GM21515 (cell line): ENCODE results near the gene BCL2L15.
"Not testable (repeated sequence)": the region's sequence is repeated elsewhere in the genome, so short reads cannot be mapped to it uniquely, and the experiment has no call there.

Source experiments
- ATAC-seq: cut with Tn5 transposase; IDR thresholded peaks from one replicate; pipeline ENCODE4 v1.9.1; 2021; ENCODE audit not compliant: unreplicated experiment

The BCL2L15 gene

DNA sequence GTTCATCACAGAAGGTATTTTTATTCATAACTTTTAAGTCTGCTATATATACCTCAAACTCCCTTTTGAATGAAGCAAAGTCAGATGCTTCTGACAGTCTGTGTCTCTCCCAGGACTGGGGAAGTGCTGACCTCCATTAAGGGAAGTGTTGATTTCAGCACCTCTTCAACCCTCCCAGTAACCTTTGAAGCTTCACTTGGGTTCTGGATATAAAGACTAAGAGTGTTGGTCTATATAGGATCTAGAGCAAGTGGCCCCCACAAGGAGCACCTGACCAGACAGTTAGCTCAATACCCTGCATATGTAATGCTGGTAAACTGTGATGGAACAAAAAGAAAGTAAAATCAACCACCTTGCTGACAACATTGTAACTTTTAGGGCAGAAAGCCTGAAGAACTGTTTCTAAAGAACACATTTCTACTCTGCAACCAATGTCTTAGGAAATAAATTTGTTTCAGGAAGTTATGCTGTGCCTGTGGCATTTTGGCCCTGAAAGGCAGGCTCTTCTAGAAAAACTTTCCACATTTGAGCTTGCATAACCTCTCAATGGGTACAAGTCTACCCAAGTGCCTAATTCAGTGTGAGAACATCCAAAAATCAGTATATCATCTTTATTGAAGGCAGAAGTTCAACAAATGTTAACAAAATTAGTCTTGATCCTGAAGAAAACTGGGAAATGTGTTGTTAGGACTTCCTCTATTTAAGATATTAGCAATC lies 15.0 kb downstream of the BCL2L15 start:
- ATAC-seq: no peak

GRCh38 chr1:113871597-113872113 lies 15.7 kb downstream of the BCL2L15 start, which contains the start of gene PTPN22:
Gene PTPN22, minus strand, starts transcription at chr1:113871712.
- ATAC-seq: peak; percentile 89

GRCh38 chr1:113870778-113871177 lies 16.6 kb downstream of the BCL2L15 start:
- ATAC-seq: no peak

DNA sequence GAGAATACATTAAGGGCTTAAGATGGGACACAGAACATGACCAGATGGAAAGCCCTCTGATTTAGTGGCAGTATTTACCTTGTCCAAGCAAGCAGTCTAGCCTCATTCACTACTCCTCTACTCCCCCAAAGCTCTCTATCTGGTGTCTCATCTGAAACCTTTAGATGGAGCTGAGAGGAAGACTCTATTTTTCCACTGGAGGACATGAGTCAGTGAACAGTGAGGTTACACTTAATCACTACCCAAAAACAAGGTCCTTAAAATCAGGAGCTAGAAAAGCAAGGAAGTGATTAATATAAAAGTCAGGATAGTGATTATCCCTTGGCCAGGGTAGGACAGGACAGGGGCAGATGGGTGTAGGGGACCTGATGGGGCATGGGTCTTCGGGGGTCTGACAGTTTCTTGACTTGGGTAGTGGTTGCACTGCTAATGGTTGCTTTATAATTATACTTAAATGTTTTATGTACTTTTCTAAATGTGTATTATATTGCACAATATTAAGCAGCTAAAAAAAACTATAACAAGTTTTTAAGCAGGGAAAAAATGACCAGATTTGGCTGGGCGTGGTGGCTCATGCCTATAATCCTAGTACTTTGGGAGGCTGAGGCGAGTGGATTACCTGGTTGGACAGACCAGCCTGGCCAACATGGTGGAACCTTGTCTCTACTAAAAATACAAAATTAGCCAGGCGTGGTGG lies 18.8 kb downstream of the BCL2L15 start:
- no peak for ATAC-seq

GRCh38 chr1:113861641-113862040 lies 25.7 kb downstream of the BCL2L15 start:
- ATAC-seq: no peak

DNA sequence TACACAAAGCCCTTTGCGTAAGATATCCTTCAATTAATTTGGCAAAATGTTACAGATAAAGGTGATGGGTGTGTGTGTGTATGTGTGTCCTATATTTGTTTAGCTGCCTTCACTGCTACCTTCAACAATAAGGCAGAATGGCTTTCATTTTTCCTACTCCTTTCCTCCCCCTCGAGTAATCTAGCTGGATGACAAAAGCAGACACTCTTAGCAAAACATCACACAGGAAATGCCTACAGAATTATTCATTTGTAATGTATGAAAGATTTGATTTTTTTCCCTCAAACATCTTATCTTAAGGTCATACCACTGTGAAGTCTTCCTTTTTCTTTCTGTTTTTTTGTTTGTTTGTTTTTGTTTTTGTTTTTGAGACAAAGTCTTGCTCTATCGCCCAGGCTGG lies 26.5 kb downstream of the BCL2L15 start:
- no peak for ATAC-seq

- ATAC-seq: peak; percentile 87
Measured at GRCh38 chr1:113859478-113860175, 27.8 kb downstream of the BCL2L15 start.

- no peak for ATAC-seq
Measured at GRCh38 chr1:113858982-113859381, 28.4 kb downstream of the BCL2L15 start.

- no peak for ATAC-seq
Measured at GRCh38 chr1:113858418-113858817, 29.0 kb downstream of the BCL2L15 start.

- ATAC-seq: no peak
Measured at GRCh38 chr1:113857776-113858175, 29.6 kb downstream of the BCL2L15 start.

- no peak for ATAC-seq
Measured at GRCh38 chr1:113856401-113856790, 31.0 kb downstream of the BCL2L15 start.

GRCh38 chr1:113855630-113856400 lies 31.6 kb downstream of the BCL2L15 start:
- no peak for ATAC-seq

DNA sequence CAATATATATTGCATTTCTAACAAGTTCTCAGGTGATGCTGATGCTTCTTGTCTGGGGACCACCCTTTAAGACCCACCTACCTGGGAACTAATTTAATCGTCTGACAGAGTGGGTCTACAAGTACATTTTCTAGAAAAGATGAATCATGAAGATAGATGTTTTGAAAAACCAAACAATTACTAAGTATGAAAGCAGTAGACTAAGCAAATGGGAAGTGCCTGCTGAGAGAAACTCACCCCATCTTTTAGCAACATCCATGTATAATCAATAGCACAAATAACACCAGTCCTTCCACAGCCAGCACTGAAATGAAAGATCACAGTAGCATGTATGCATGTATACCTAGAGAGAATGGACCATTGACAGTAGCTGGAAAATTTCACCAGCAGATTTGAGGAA lies 33.1 kb downstream of the BCL2L15 start:
- ATAC-seq: no peak

DNA sequence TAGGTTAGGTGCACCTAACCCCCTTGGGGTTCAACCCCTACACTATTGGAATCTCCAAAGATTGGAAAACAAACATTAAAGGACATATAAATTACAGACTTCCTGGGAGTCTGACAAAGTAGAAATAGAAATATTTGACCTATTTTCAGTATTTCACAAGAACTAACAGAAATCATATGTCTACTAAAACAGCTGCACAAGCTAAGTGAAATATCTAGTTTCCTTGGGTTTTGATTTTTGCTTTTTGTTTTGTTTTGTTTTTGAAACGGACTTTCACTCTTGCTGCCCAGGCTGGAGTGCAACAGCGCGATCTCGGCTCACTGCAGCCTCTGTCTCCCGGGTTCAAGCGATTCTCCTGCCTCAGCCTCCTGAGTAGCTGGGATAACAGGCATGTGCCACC lies 34.7 kb downstream of the BCL2L15 start:
- ATAC-seq: not testable (repeated sequence)

DNA sequence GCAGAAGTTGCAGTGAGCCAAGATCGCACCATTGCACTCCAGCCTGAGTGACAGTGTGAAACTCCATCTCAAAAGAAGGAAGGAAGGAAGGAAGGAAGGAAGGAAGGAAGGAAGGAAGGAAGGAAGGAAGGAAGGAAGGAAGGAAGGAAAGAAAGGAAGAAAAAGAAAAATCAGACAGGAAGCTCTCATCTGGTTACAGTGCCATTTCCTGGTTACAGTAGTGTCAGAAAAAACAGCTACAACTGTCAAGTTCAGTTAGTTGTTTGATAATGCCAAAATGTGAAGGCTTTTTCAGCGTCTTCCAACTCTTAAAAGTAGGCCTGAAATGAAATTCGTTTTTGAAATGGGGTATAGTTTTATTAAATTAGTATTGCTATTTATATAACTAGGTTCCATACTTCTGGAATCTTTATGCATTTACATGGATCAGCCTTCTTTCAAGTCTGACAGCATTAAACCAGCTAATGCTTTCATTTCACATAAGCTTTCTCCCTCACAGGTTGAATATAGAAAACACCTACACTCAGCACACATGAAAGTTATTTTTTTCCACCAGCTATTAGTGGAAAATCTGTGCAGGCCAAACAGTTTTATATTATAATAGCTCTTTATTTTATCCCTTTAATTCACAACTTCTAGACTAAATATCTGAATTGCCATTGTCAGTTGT lies 37.1 kb downstream of the BCL2L15 start:
- ATAC-seq: no peak

DNA sequence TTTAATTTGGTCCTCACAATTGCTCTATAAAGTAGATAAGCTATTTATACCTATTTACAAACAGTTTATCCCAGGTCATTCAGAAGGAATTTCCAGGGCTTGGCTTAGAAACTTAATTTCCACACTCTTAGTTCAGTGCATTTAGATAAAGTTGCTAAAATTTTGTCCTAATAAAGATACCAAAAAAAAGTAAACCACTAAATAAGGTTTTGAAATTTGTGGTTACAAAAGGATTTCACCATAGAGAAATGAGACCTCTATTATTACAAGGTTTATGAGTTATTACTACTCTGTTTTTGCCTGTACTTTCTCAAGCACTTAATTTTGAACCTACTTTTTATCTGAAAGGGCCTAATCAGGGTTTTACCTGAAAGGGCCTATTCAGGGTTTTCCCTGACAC lies 38.3 kb downstream of the BCL2L15 start:
- ATAC-seq: no peak

GRCh38 chr1:113846391-113847035 lies 40.9 kb downstream of the BCL2L15 start:
- ATAC-seq: no peak

DNA sequence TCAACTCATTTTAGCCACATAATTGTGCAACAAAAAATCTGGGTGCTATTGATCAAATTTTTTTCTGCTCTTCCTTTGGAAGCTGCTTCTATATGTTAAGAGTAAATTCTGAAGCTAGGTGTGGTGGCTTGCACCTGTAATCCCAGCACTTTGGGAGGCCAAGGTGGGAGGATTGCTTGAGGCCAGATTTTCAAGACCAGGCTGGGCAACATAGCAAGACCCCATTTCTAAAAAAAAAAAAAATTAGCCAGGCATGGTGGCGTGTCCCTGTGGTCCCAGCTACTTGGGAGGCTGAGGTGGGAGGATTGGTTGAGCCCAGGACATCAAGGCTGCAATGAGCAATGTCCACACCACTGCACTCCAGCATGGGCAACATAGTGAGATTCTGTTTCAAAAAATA lies 50.8 kb downstream of the BCL2L15 start:
- no peak for ATAC-seq

- ATAC-seq: no peak
Measured at GRCh38 chr1:113835686-113836290, 51.6 kb downstream of the BCL2L15 start.

GRCh38 chr1:113834716-113835115 lies 52.7 kb downstream of the BCL2L15 start:
- no peak for ATAC-seq
